Activated B cell treated with CpG ODN at 0.5 μM for 24 hours (primary cell): ENCODE results near the gene LIF. TPM values are rescaled to one million over a fixed set of nuclear protein-coding genes. Genes with fewer than 3 reads are reported as not detected.

ENCODE experiments used
- ATAC-seq: fragments of 200-7000 bp; cut with Tn5 transposase; one replicate; pipeline ENCODE4 v1.10.0; 2021; ENCODE audit warnings: low read depth, mild to moderate bottlenecking, moderate library complexity
- CTCF ChIA-PET: fragments of 350-600 bp; sonication (Branson Sonifier 250); formaldehyde crosslinking; loops from one replicate; lab custom pipeline; 2021; ENCODE audit warnings: antibody characterized with exemption; lab: Charles Lee
- POLR2A ChIA-PET: fragments of 350-600 bp; sonication (Branson Sonifier 250); formaldehyde crosslinking; loops from one replicate; lab custom pipeline; 2021; ENCODE audit warnings: antibody characterized with exemption; lab: Charles Lee
- DNase-seq: peaks from one replicate; pipeline ENCODE4 v3.0.0; 2022
- H3K27ac Mint-ChIP-seq: one replicate; pipeline ENCODE4 v1.8.0; 2020; ENCODE audit warnings: mixed read lengths
- H3K27me3 Mint-ChIP-seq: one replicate; pipeline ENCODE4 v1.8.0; 2021; ENCODE audit warnings: mixed read lengths
- H3K36me3 Mint-ChIP-seq: one replicate; pipeline ENCODE4 v1.8.0; 2021; ENCODE audit warnings: low read depth, mixed read lengths
- H3K4me1 Mint-ChIP-seq: one replicate; pipeline ENCODE4 v1.8.0; 2021; ENCODE audit warnings: mixed read lengths
- H3K4me3 Mint-ChIP-seq: one replicate; pipeline ENCODE4 v1.8.0; 2020; ENCODE audit warnings: mild to moderate bottlenecking, mixed read lengths
- H3K9me3 Mint-ChIP-seq: one replicate; pipeline ENCODE4 v1.8.0; 2020; ENCODE audit warnings: mixed read lengths
- intact Hi-C: fragments of 100-400 bp; cut with micrococcal nuclease; formaldehyde crosslinking; loops from one replicate; pipeline ENCODE4 v1.15.1; 2024
- total RNA-seq: library from RNA; stranded (reverse); gene quantifications from 2 replicates; pipeline ENCODE4 v1.2.3, GENCODE V29; 2022
- TF ChIP-seq, protein P1 (sequence below): fragments of 200-600 bp; IDR thresholded peaks from one replicate; pipeline ENCODE4 v1.8.0; 2022; ENCODE audit warnings: antibody characterized with exemption, mild to moderate bottlenecking

LIF gene
- total RNA-seq, 1 donor from 2014 or later, result 0.44 TPM

DNA sequence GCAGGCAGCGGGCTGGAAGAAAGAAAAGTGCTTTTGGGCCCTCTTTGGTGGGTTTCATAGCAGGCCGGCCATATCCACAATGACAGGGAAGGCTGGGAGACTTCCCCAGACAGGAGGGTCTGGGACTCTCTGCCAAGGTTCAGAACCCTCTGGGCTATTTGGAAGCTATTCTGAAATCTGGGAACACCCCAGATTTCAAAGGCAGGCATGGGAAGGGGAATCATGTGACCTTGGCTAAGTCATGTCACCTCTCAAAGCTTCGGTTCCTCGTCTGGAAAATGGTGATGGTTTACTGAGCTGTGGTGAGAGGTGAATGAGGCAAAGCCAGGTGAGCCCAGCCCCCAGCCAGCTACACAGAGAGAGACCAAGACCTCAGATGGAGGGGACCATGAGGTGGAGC is 38.1 kb upstream of the LIF start:
- Mint-ChIP-seq H3K4me3 (no peak overlapping the region), H3K27ac (no peak overlapping the region), H3K9me3 (no peaks in the 10 kb centered on the region), H3K36me3 (peaks cover 5% of the 10 kb centered on the region), H3K27me3 (peaks cover under 1% of the 10 kb centered on the region), H3K4me1 (peaks cover 20% of the 10 kb centered on the region)
- ChIA-PET POLR2A (no interaction called here), CTCF (interaction anchor here (0.6 to 7.8 kb wide), 3 partner anchors 21 to 173 kb away, joined by 3 to 275 read pairs (median 27); partner anchors contain the start of gene RNF215)
- intact Hi-C loops, result no loop called here
- DNase-seq, result no peak
- no peak for ATAC-seq
- TF ChIP-seq, protein P1, sequence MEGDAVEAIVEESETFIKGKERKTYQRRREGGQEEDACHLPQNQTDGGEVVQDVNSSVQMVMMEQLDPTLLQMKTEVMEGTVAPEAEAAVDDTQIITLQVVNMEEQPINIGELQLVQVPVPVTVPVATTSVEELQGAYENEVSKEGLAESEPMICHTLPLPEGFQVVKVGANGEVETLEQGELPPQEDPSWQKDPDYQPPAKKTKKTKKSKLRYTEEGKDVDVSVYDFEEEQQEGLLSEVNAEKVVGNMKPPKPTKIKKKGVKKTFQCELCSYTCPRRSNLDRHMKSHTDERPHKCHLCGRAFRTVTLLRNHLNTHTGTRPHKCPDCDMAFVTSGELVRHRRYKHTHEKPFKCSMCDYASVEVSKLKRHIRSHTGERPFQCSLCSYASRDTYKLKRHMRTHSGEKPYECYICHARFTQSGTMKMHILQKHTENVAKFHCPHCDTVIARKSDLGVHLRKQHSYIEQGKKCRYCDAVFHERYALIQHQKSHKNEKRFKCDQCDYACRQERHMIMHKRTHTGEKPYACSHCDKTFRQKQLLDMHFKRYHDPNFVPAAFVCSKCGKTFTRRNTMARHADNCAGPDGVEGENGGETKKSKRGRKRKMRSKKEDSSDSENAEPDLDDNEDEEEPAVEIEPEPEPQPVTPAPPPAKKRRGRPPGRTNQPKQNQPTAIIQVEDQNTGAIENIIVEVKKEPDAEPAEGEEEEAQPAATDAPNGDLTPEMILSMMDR, result no peak

DNA sequence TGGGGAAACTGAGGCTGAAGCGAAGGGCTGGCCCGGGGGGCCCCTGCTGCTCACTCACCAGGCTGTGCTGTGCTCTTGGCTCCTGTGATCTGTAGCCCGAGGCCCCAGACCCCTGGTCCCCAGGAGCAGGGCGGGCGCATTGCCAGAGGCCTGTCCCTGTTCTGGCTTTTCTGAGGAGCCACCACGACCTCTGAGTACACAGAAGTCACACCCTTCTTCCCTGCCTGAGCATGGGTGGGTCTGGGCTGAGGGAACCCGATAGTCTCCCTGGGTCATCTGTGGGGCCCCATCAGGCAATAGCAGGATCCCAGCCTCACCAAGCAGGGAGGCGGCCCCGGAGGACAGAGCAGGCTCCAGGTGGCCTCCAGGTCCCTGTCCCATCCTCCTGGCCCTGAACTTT is 37.6 kb upstream of the LIF start:
- no peak for DNase-seq
- Mint-ChIP-seq H3K4me3 (no peak overlapping the region), H3K9me3 (no peaks in the 10 kb centered on the region), H3K27me3 (peaks cover 6% of the 10 kb centered on the region), H3K36me3 (peaks cover 5% of the 10 kb centered on the region), H3K4me1 (peaks cover 18% of the 10 kb centered on the region), H3K27ac (no peak overlapping the region)
- intact Hi-C loops, result no loop called here
- ChIA-PET CTCF (interaction anchor here (1.8 to 7.8 kb wide), 3 partner anchors 20 to 105 kb away, joined by 6 to 275 read pairs (median 27); partner anchors contain the start of gene RNF215), POLR2A (no interaction called here)
- ATAC-seq, result no peak
- TF ChIP-seq, protein P1, result no peak

DNA sequence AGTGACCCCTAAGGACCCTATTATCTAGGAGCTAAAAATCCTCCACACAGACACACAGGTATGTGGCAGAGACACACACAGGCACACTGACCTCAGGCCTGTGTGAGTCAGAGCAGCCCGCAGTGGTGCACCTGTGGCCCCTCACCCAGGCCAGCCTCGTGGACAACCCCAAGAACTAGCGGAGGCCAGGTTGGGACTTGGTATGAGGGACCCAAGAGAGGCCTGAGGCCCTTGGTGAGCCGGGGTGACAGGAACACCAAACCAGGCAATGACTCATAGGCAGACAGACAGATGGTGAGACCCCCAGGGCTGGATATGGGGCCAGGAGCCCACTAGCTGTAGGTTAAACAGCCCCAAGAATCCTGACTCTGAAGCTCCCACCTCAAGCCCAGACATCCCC is 36.8 kb upstream of the LIF start:
- Mint-ChIP-seq H3K4me3 (no peak overlapping the region), H3K36me3 (peaks cover 5% of the 10 kb centered on the region), H3K9me3 (no peaks in the 10 kb centered on the region), H3K27ac (no peak overlapping the region), H3K27me3 (peaks cover 11% of the 10 kb centered on the region), H3K4me1 (peaks cover 12% of the 10 kb centered on the region)
- DNase-seq (no peak), ATAC-seq (no peak)
- TF ChIP-seq, protein P1, result no peak
- POLR2A ChIA-PET, result no interaction called here
- intact Hi-C loops, result no loop called here
- CTCF ChIA-PET, result interaction anchor here (1.0 to 1.8 kb wide), 2 partner anchors 21 to 22 kb away, joined by 4 to 6 read pairs; no protein-coding TSS in a partner anchor

DNA sequence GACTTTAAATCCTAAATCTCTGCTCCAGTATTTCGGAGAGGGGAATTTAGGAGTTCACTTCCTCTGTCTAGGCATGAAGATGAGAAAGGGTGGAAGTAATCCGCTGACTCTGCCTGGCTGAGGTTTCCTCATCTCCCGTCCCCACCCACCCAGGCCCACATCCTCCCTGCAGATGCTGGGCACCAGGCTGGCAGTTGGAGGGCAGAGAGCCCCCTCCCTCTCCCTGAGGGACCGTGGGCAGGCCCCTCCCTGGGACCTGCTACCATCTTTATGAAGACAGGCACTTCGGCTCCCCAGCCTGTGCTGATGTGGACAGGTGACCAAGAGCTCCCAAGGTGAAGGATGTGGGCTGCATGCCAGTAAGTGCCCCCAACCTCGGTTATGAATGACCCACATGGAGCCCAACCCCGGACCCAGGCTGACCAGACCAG is 36.1 kb upstream of the LIF start:
- intact Hi-C loops, result no loop called here
- Mint-ChIP-seq H3K27ac (no peak overlapping the region), H3K36me3 (peaks cover 5% of the 10 kb centered on the region), H3K27me3 (peaks cover 18% of the 10 kb centered on the region), H3K4me1 (peaks cover 5% of the 10 kb centered on the region), H3K4me3 (no peak overlapping the region), H3K9me3 (no peaks in the 10 kb centered on the region)
- ATAC-seq (no peak), DNase-seq (no peak)
- POLR2A ChIA-PET, result interaction anchor here (0.7 kb wide), 1 partner anchor 21 kb away, joined by 10 read pairs; no protein-coding TSS in a partner anchor
- CTCF ChIA-PET, result interaction anchor here (1.0 to 1.8 kb wide), 2 partner anchors 20 to 22 kb away, joined by 4 to 6 read pairs; no protein-coding TSS in a partner anchor
- TF ChIP-seq, protein P1, result no peak

DNA sequence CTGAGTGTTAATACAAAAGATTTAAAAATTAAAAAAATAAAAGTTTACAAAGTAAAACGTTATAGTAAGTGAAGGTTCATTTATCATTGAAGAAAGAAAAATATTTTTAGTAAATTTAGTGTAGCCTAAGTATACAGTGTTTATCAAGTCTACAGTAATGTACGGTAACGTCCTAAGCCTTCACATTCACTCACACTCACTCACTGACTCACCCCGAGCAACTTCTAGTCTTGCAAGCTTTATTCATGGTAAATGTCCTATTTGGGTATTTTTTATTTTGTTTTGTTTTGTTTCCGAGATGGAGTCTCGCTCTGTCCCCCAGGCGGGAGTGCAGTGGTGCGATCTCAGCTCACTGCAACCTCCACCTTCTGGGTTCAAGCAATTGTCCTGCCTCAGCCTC is 33.9 kb upstream of the LIF start:
- CTCF ChIA-PET, result interaction anchor here (1.9 kb wide), 1 partner anchor 108 kb away, joined by 5 read pairs; no protein-coding TSS in a partner anchor
- H3K36me3 Mint-ChIP-seq, result peaks cover 5% of the 10 kb centered on the region

More for the DNA sequence above, 33.9 kb upstream of the LIF start:
- DNase-seq, result no peak
- no peak overlapping the region for H3K4me3 Mint-ChIP-seq
- H3K9me3 Mint-ChIP-seq, result no peaks in the 10 kb centered on the region
- no peak overlapping the region for H3K27ac Mint-ChIP-seq
- peaks cover 25% of the 10 kb centered on the region for H3K27me3 Mint-ChIP-seq
- POLR2A ChIA-PET, result interaction anchor here (1.1 kb wide), 1 partner anchor 17 kb away, joined by 3 read pairs; no protein-coding TSS in a partner anchor
- intact Hi-C loops, result no loop called here
- H3K4me1 Mint-ChIP-seq, result peaks cover 10% of the 10 kb centered on the region
- TF ChIP-seq, protein P1, result no peak
- ATAC-seq, result no peak
